ENCODE measurements around the gene PDE6G.

GRCh38 chr17:81644976-81645952 lies 11.1 kb downstream of the PDE6G start:
- TF ChIP-seq CTCF (IDR thresholded peaks at IDR 0.05) (no peak), POLR2A (IDR thresholded peaks at IDR 0.05) (no peak)
